T-helper 1 cell (primary cell): Measurements from ENCODE around the gene RNF112.
"Not testable (repeated sequence)": the region's sequence is repeated elsewhere in the genome, so short reads cannot be mapped to it uniquely, and the experiment has no call there.

Experiments
- DNase-seq, 5 donors: peaks; one replicate each; pipeline ENCODE4 v3.0.0-alpha.2; 2012 to 2020

RNF112 gene

GRCh38 chr17:19449656-19450055 is 38.6 kb downstream of the RNF112 start:
- no peak for DNase-seq

GRCh38 chr17:19453296-19453695 is 42.3 kb downstream of the RNF112 start:
- DNase-seq = no peak

GRCh38 chr17:19454074-19454473 is 43.0 kb downstream of the RNF112 start:
- no peak for DNase-seq

- DNase-seq = no peak
These were observed 45.2 kb downstream of the RNF112 start for GRCh38 chr17:19456016-19456927.

- DNase-seq = no peak
These were observed 46.0 kb downstream of the RNF112 start for GRCh38 chr17:19457046-19457445.

GRCh38 chr17:19457830-19458271 is 46.8 kb downstream of the RNF112 start:
- DNase-seq = no peak

GRCh38 chr17:19458481-19458880 is 47.4 kb downstream of the RNF112 start:
- DNase-seq = not testable (repeated sequence)

GRCh38 chr17:19459018-19459655 is 48.1 kb downstream of the RNF112 start:
- not testable (repeated sequence) for DNase-seq

- no peak for DNase-seq
These were observed 49.7 kb downstream of the RNF112 start for GRCh38 chr17:19460700-19461099.

- DNase-seq = no peak
These were observed 50.1 kb downstream of the RNF112 start for GRCh38 chr17:19461116-19461515.

GRCh38 chr17:19461681-19462080 is 50.6 kb downstream of the RNF112 start:
- no peak for DNase-seq

GRCh38 chr17:19462456-19463035 is 51.5 kb downstream of the RNF112 start:
- DNase-seq = not testable (repeated sequence)

- no peak for DNase-seq
These were observed 53.3 kb downstream of the RNF112 start for GRCh38 chr17:19464031-19465026.
